Measurements from ENCODE around the gene CENPE. TPM values are rescaled to one million over a fixed set of nuclear protein-coding genes. Genes with fewer than 3 reads are reported as not detected.
"Not testable (repeated sequence)": the region's sequence is repeated elsewhere in the genome, so short reads cannot be mapped to it uniquely, and the experiment has no call there.

CENPE gene, protein sequence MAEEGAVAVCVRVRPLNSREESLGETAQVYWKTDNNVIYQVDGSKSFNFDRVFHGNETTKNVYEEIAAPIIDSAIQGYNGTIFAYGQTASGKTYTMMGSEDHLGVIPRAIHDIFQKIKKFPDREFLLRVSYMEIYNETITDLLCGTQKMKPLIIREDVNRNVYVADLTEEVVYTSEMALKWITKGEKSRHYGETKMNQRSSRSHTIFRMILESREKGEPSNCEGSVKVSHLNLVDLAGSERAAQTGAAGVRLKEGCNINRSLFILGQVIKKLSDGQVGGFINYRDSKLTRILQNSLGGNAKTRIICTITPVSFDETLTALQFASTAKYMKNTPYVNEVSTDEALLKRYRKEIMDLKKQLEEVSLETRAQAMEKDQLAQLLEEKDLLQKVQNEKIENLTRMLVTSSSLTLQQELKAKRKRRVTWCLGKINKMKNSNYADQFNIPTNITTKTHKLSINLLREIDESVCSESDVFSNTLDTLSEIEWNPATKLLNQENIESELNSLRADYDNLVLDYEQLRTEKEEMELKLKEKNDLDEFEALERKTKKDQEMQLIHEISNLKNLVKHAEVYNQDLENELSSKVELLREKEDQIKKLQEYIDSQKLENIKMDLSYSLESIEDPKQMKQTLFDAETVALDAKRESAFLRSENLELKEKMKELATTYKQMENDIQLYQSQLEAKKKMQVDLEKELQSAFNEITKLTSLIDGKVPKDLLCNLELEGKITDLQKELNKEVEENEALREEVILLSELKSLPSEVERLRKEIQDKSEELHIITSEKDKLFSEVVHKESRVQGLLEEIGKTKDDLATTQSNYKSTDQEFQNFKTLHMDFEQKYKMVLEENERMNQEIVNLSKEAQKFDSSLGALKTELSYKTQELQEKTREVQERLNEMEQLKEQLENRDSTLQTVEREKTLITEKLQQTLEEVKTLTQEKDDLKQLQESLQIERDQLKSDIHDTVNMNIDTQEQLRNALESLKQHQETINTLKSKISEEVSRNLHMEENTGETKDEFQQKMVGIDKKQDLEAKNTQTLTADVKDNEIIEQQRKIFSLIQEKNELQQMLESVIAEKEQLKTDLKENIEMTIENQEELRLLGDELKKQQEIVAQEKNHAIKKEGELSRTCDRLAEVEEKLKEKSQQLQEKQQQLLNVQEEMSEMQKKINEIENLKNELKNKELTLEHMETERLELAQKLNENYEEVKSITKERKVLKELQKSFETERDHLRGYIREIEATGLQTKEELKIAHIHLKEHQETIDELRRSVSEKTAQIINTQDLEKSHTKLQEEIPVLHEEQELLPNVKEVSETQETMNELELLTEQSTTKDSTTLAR (N-terminal part only)
- total RNA-seq: 21.2 TPM
- polyA plus RNA-seq: 2.5 TPM
- long read RNA-seq, donor 1: 0 reads
- long read RNA-seq, donor 2: 0 reads
- long read RNA-seq, donor 3, partial matches to known transcripts: 6 of 7 reads
- long read RNA-seq, donor 3, other reads (novel, unspliced or antisense): 0 of 7 reads
- long read RNA-seq, donor 4, partial matches to known transcripts: 0 of 1 reads
- long read RNA-seq, donor 4, other reads (novel, unspliced or antisense): 0 of 1 reads
- long read RNA-seq, donor 5: 0 reads
- long read RNA-seq, donor 6: 0 reads
- long read RNA-seq, donor 7, partial matches to known transcripts: 6 of 6 reads
- long read RNA-seq, donor 7, other reads (novel, unspliced or antisense): 0 of 6 reads
- long read RNA-seq, donor 8: 0 reads
- long read RNA-seq, donor 9: 0 reads
- long read RNA-seq, donor 10: 0 reads

GRCh38 chr4:103198111-103198765, at the start of gene CENPE:
Gene CENPE (minus strand): TSS chr4:103198343. CDS start chr4:103198319, 24 bp downstream.
- DNase-seq (ENCODE audit: low read depth in 6 of 9, low spot score in 9 of 9): peak; percentile 75 to 94 (median 86)
- peak within 1 kb of the TSS in 1 of 2 donors; percentile 58 for H3K27ac ChIP-seq (ENCODE audit: low read depth in 1 of 2, low read length in 1 of 2)
- WGBS: under 1% methylated on average over 44 of the region's 44 CpGs
- peaks cover 0 to 10% of the 10 kb centered on the region in 2 donors for H3K36me3 ChIP-seq (ENCODE audit: control insufficient read depth in 2 of 2, insufficient read depth in 2 of 2, low read length in 1 of 2)
- H3K27me3 ChIP-seq (ENCODE audit: control insufficient read depth in 2 of 2, insufficient read depth in 1 of 2, low read length in 1 of 2): no peaks in the 10 kb centered on the region
- peak within 1 kb of the TSS; percentile 73 to 86 for H3K4me3 ChIP-seq (ENCODE audit: low read length in 2 of 2)
- no peaks in the 10 kb centered on the region for H3K9me3 ChIP-seq (ENCODE audit: control insufficient read depth in 2 of 2, insufficient read depth in 1 of 2, low read length in 1 of 2)
- peaks cover 10 to 11% of the 10 kb centered on the region in 2 donors for H3K4me1 ChIP-seq (ENCODE audit: control insufficient read depth in 2 of 2, insufficient read depth in 2 of 2, low read length in 2 of 2)

- DNase-seq (ENCODE audit: low read depth in 6 of 9, low spot score in 9 of 9): no peak
- H3K4me1 ChIP-seq (ENCODE audit: control insufficient read depth in 2 of 2, insufficient read depth in 2 of 2, low read length in 2 of 2): no peaks in the 10 kb centered on the region
- H3K27ac ChIP-seq (ENCODE audit: low read depth in 1 of 2, low read length in 1 of 2): no peak overlapping the region
- 91% methylated on average over 1 of the region's 1 CpG for WGBS
- no peak overlapping the region for H3K4me3 ChIP-seq (ENCODE audit: low read length in 2 of 2)
- no peaks in the 10 kb centered on the region for H3K36me3 ChIP-seq (ENCODE audit: control insufficient read depth in 2 of 2, insufficient read depth in 2 of 2, low read length in 1 of 2)
- H3K9me3 ChIP-seq (ENCODE audit: control insufficient read depth in 2 of 2, insufficient read depth in 1 of 2, low read length in 1 of 2): peaks cover 0 to 3% of the 10 kb centered on the region in 2 donors
- H3K27me3 ChIP-seq (ENCODE audit: control insufficient read depth in 2 of 2, insufficient read depth in 1 of 2, low read length in 1 of 2): no peaks in the 10 kb centered on the region
Observed at GRCh38 chr4:103244251-103244650, 46.1 kb upstream of the CENPE start.

GRCh38 chr4:103230938-103231337, 32.8 kb upstream of the CENPE start:
- H3K4me1 ChIP-seq (ENCODE audit: control insufficient read depth in 2 of 2, insufficient read depth in 2 of 2, low read length in 2 of 2); DNase-seq (ENCODE audit: low read depth in 6 of 9, low spot score in 9 of 9); H3K27me3 ChIP-seq (ENCODE audit: control insufficient read depth in 2 of 2, insufficient read depth in 1 of 2, low read length in 1 of 2); H3K4me3 ChIP-seq (ENCODE audit: low read length in 2 of 2); H3K27ac ChIP-seq (ENCODE audit: low read depth in 1 of 2, low read length in 1 of 2); H3K9me3 ChIP-seq (ENCODE audit: control insufficient read depth in 2 of 2, insufficient read depth in 1 of 2, low read length in 1 of 2); H3K36me3 ChIP-seq (ENCODE audit: control insufficient read depth in 2 of 2, insufficient read depth in 2 of 2, low read length in 1 of 2): not testable (repeated sequence)
- WGBS: 77% methylated on average over 3 of the region's 3 CpGs

GRCh38 chr4:103223556-103223955, 25.4 kb upstream of the CENPE start:
- not testable (repeated sequence) for H3K4me1 ChIP-seq (ENCODE audit: control insufficient read depth in 2 of 2, insufficient read depth in 2 of 2, low read length in 2 of 2); H3K4me3 ChIP-seq (ENCODE audit: low read length in 2 of 2); H3K9me3 ChIP-seq (ENCODE audit: control insufficient read depth in 2 of 2, insufficient read depth in 1 of 2, low read length in 1 of 2); H3K27me3 ChIP-seq (ENCODE audit: control insufficient read depth in 2 of 2, insufficient read depth in 1 of 2, low read length in 1 of 2); DNase-seq (ENCODE audit: low read depth in 6 of 9, low spot score in 9 of 9); H3K27ac ChIP-seq (ENCODE audit: low read depth in 1 of 2, low read length in 1 of 2); H3K36me3 ChIP-seq (ENCODE audit: control insufficient read depth in 2 of 2, insufficient read depth in 2 of 2, low read length in 1 of 2)
- WGBS: 87% methylated on average over 4 of the region's 4 CpGs

GRCh38 chr4:103207673-103208072, 9.5 kb upstream of the CENPE start:
- H3K4me3 ChIP-seq (ENCODE audit: low read length in 2 of 2): no peak overlapping the region
- H3K27me3 ChIP-seq (ENCODE audit: control insufficient read depth in 2 of 2, insufficient read depth in 1 of 2, low read length in 1 of 2): no peaks in the 10 kb centered on the region
- H3K36me3 ChIP-seq (ENCODE audit: control insufficient read depth in 2 of 2, insufficient read depth in 2 of 2, low read length in 1 of 2): no peaks in the 10 kb centered on the region
- WGBS: 91% methylated on average over 5 of the region's 5 CpGs
- H3K27ac ChIP-seq (ENCODE audit: low read depth in 1 of 2, low read length in 1 of 2): no peak overlapping the region
- H3K4me1 ChIP-seq (ENCODE audit: control insufficient read depth in 2 of 2, insufficient read depth in 2 of 2, low read length in 2 of 2): no peaks in the 10 kb centered on the region
- DNase-seq (ENCODE audit: low read depth in 6 of 9, low spot score in 9 of 9): no peak
- no peaks in the 10 kb centered on the region for H3K9me3 ChIP-seq (ENCODE audit: control insufficient read depth in 2 of 2, insufficient read depth in 1 of 2, low read length in 1 of 2)

GRCh38 chr4:103204111-103204510, 6.0 kb upstream of the CENPE start:
- Histone ChIP-seq H3K36me3 (ENCODE audit: control insufficient read depth in 2 of 2, insufficient read depth in 2 of 2, low read length in 1 of 2) (no peaks in the 10 kb centered on the region), H3K27me3 (ENCODE audit: control insufficient read depth in 2 of 2, insufficient read depth in 1 of 2, low read length in 1 of 2) (no peaks in the 10 kb centered on the region), H3K27ac (ENCODE audit: low read depth in 1 of 2, low read length in 1 of 2) (no peak overlapping the region), H3K4me1 (ENCODE audit: control insufficient read depth in 2 of 2, insufficient read depth in 2 of 2, low read length in 2 of 2) (no peaks in the 10 kb centered on the region), H3K9me3 (ENCODE audit: control insufficient read depth in 2 of 2, insufficient read depth in 1 of 2, low read length in 1 of 2) (no peaks in the 10 kb centered on the region), H3K4me3 (ENCODE audit: low read length in 2 of 2) (no peak overlapping the region)
- WGBS: 86% methylated on average over 1 of the region's 1 CpG
- DNase-seq (ENCODE audit: low read depth in 6 of 9, low spot score in 9 of 9): no peak

DNA sequence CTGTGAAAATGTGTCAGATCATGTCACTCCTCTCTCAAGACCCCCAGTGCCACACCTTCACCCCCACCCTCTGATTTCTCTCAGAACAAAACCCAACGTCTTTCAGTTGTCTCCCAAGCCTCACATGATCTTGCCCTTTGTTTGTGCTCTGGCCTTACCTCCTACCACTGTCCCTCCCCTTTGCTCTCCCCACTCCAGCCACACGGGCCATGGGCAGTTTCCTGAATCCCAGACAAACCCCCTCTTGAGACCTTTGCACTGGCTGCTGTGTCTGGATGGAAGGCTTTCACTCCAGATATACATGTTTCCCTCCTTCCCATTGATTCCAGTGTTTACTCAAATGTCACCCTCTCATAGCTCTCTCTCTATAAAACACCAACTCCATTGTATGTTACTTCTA, 3.6 kb upstream of the CENPE start:
- H3K36me3 ChIP-seq (ENCODE audit: control insufficient read depth in 2 of 2, insufficient read depth in 2 of 2, low read length in 1 of 2): no peaks in the 10 kb centered on the region
- H3K9me3 ChIP-seq (ENCODE audit: control insufficient read depth in 2 of 2, insufficient read depth in 1 of 2, low read length in 1 of 2): no peaks in the 10 kb centered on the region
- H3K27me3 ChIP-seq (ENCODE audit: control insufficient read depth in 2 of 2, insufficient read depth in 1 of 2, low read length in 1 of 2): no peaks in the 10 kb centered on the region
- H3K27ac ChIP-seq (ENCODE audit: low read depth in 1 of 2, low read length in 1 of 2): no peak overlapping the region
- WGBS: 65% methylated on average over 2 of the region's 2 CpGs
- no peak overlapping the region for H3K4me3 ChIP-seq (ENCODE audit: low read length in 2 of 2)
- DNase-seq (ENCODE audit: low read depth in 6 of 9, low spot score in 9 of 9): no peak
- H3K4me1 ChIP-seq (ENCODE audit: control insufficient read depth in 2 of 2, insufficient read depth in 2 of 2, low read length in 2 of 2): peaks cover 10% of the 10 kb centered on the region in 2 donors

- Histone ChIP-seq H3K4me1 (ENCODE audit: control insufficient read depth in 2 of 2, insufficient read depth in 2 of 2, low read length in 2 of 2) (peaks cover 10 to 11% of the 10 kb centered on the region in 2 donors), H3K4me3 (ENCODE audit: low read length in 2 of 2) (no peak overlapping the region), H3K27ac (ENCODE audit: low read depth in 1 of 2, low read length in 1 of 2) (no peak overlapping the region), H3K9me3 (ENCODE audit: control insufficient read depth in 2 of 2, insufficient read depth in 1 of 2, low read length in 1 of 2) (no peaks in the 10 kb centered on the region), H3K27me3 (ENCODE audit: control insufficient read depth in 2 of 2, insufficient read depth in 1 of 2, low read length in 1 of 2) (no peaks in the 10 kb centered on the region), H3K36me3 (ENCODE audit: control insufficient read depth in 2 of 2, insufficient read depth in 2 of 2, low read length in 1 of 2) (no peaks in the 10 kb centered on the region)
- 97% methylated on average over 2 of the region's 2 CpGs for WGBS
- DNase-seq (ENCODE audit: low read depth in 6 of 9, low spot score in 9 of 9): no peak
Observed at GRCh38 chr4:103201253-103201652, 3.1 kb upstream of the CENPE start.

All from thymus (tissue), 14 donors.